ENCODE measurements around the gene TEX12. TPM values are rescaled to one million over a fixed set of nuclear protein-coding genes. Genes with fewer than 3 reads are reported as not detected.
A peak's percentile ranks its signal among the peaks of the same experiment; 100 is the strongest.
"Not testable (repeated sequence)": the region's sequence is repeated elsewhere in the genome, so short reads cannot be mapped to it uniquely, and the experiment has no call there.

TEX12 gene
- total RNA-seq, 1 experiment from 2014 or later = not detected

DNA sequence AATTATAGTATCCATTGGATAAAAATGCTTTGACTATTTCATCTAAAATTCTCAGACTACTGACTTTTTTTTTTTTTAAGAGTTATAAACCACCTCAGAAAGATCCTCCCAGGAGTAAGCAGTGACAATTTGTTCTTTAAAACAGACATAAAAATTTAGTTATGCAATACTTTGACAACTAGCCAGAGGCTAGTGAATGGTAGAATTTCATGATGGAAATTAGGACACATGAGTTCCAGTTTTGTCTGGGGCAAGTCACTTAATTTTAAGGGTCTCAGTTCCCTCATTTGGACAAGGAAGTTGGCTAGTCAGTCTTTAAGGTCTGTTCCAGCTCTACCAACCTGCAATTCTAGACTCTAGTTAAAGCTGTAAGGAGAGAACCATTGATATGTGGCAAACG, 6.2 kb upstream of the TEX12 start:
- no peak for DNase-seq
- Histone ChIP-seq H3K4me3 (peak overlapping the region; percentile 48), H3K36me3 (peaks cover 35% of the 10 kb centered on the region), H3K9me3 (no peaks in the 10 kb centered on the region), H3K27me3 (no peaks in the 10 kb centered on the region)

DNA sequence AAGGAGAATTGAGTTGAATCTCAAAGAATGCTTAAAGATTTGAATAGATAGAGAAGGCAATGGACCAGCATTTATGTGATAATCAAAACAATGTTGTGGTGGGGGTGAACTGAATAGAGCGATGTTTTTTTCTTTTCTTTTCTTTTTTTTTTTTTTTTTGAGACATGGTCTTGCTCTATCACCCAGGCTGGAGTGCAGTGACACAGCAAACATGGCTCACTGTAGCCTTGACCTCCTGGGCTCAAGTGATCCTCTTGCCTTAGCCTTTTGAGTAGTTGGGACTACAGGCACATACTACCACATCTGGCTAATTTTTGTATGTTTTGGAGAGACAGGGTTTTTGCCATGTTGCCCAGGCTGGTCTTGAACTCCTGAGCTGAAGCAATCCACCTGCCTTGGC, 5.0 kb upstream of the TEX12 start:
- Histone ChIP-seq H3K36me3 (peaks cover 33% of the 10 kb centered on the region), H3K4me3 (peak overlapping the region; percentile 48)
- not testable (repeated sequence) for DNase-seq, H3K27me3 ChIP-seq, H3K9me3 ChIP-seq

DNA sequence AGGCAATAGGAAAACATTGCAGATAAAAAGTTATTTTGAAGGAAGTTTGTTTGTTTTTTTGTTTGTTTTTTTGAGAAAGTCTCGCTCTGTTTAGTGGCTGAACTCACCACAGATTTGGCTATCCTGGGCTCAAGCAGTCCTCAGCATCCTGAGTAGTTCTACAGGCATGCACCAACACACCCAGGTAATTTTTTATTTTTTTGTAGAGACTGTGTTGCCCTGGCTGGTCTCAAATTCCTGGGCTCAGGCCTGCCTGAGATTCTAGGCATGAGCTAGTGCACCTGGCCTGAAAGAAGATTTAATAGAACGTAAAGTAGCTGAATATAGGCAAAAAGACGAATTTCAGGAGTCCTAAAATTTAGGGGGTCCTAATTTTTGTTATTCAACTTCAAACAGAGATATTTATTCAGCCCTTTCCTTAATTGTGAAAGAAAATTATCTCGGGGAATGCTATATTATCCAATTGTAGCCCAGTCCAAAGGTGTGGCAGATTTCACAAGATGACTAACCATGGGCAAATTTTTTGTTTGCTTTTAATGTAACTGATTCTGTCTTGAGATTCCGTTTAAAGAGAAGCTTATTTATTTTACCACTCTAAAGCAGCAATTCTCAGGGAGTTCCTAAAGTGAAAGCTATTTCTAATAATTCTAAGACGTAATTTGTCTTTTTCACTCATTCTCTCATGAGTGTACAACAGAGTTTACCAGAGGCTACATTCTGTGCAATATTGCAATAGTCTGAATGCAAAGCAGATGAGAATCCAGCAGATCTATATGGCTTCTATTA, 4.2 kb upstream of the TEX12 start:
- H3K36me3 ChIP-seq = peaks cover 29% of the 10 kb centered on the region
- H3K4me3 ChIP-seq = peak overlapping the region; percentile 48
- no peak for DNase-seq
- H3K27me3 ChIP-seq = no peaks in the 10 kb centered on the region
- H3K9me3 ChIP-seq = no peaks in the 10 kb centered on the region

DNA sequence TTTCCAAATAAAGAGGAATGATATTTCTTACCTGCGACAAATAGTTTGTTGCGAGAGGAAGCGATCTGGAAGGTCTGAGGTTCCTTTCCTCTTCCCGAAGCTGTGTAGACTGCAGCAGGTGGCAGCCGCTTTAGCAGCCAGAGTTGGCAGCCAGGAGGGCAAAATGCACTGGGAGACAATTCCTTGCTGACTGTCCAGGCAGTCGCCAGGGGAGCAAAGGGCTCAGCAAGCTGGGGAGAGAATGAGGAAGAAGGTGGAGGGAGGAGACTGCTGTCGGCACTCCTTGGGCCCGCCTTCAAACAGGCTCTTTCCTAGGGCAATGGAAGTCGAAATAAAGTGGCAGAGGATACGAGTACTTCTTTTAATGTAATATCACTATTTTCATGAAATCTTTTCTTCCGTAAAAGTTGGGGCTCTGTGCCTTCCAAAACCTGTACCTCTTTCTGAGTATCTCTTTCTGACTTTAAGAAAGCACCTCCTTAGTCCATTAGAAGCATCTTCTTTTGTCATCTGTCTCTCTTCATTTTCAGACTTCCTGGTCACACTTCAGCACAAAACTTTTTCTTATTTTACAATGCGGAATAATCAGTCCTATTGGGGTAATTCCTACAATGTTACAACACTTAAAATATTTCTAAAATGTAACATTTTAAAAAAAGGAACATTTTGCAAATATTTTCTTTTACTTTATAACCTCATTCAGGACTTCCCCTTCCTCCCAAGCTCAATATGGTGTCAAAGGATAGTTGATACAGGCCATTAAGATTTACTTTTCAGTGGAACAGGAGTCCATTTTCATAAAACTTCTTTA, 3.1 kb upstream of the TEX12 start, which contains the start of gene IL18:
Gene IL18, minus strand, starts transcription at position 220 of the 811 bp plus-strand sequence. CDS start 9,041 bp downstream, outside the sequence.
- Histone ChIP-seq H3K27me3 (no peaks in the 10 kb centered on the region), H3K9me3 (no peaks in the 10 kb centered on the region), H3K36me3 (peaks cover 21% of the 10 kb centered on the region), H3K4me3 (peak within 1 kb of the TSS; percentile 48)
- peak; percentile 82 for DNase-seq

DNA sequence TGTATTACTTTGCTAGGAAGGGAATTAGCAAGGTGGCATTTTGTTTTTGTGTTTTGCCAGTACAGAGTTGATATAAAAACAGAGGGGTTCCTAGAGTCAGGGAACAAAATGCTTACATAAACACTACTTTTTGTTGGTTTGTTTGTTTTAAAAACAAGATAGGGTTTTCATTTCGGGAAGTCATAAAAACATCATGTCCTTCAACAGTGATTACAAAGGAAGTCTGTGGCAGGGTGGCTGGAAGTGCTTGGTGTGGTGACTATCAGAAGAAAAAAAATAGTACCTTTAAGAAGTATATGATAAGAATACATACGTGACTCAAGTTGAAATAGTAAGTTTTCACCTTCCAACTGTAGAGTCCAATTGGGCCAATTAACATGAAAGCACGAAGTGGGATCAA, 2.1 kb upstream of the TEX12 start:
- H3K27me3 ChIP-seq = no peaks in the 10 kb centered on the region
- DNase-seq = no peak
- H3K9me3 ChIP-seq = no peaks in the 10 kb centered on the region
- no peak overlapping the region for H3K4me3 ChIP-seq
- H3K36me3 ChIP-seq = peaks cover 13% of the 10 kb centered on the region

DNA sequence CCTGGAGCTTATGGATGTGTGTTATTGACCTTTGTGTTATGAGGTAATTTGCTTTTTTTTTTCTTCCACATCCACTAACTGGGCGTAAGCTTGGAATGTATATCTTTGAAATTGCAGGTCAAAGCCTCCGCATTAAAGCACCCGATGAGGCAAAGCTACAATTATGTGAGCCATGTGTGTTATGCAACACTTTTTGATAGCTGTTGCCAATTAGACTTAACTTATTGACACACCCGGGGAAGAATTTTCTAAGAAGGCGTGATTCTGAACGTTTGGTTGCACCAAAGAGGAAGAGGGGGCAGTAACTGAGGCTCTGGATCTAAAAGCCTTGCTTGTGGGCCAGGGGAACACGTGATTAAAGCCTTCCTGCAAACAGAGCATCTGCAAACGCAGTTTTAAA, 610 bp upstream of the TEX12 start:
- Histone ChIP-seq H3K36me3 (peaks cover 9% of the 10 kb centered on the region), H3K27me3 (no peaks in the 10 kb centered on the region), H3K9me3 (no peaks in the 10 kb centered on the region), H3K4me3 (no peak overlapping the region)
- DNase-seq = peak; percentile 65

DNA sequence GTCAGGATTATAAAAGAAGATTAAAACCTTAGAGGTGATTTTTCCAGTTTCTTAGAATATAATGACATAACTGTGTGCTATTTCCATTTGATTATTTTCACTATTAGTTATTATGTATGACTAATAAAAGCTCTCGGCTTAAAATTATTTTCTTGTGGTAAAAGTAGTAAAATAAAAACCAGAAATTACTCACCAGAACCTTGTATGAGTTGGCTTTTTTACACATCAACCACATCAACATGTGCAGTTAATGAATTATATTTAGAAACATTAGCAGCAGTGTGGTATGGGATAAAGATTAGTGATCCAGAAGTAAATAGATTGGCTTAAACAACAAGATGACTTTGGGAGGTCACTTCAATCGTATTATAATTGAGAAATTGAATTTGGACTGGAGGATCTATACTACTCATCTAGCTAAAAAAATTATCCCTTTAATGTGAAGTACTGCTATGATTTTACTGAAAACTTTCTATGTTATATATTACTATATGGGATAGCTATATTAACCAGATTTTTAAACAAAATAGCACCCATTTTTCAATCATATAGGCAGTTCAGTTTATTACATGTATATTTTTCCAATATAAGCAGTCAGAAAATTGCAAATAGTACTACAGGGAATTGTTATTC, 5.3 kb downstream of the TEX12 start:
- DNase-seq = no peak
- H3K27me3 ChIP-seq = no peaks in the 10 kb centered on the region
- H3K9me3 ChIP-seq = no peaks in the 10 kb centered on the region
- H3K4me3 ChIP-seq = no peak overlapping the region
- no peaks in the 10 kb centered on the region for H3K36me3 ChIP-seq

DNA sequence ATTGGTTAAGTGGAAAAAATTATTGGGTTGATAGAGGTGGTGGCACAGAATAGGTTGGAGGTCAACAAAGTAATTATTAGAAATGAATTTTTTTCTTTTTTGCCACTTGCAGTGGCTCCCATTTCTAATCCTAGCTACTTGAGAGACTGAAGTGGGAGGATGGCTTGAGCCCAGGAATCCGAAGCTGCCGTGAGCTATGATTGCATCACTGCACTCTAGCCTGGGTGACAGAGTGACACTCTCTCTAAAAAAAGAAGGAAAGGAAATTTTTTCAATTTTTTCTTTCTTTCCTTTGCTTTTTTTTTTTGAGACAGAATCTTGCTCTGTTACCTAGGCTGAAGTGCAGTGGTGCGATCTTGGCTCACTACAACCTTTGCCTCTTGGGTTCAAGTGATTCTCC, 6.0 kb downstream of the TEX12 start:
- Histone ChIP-seq H3K27me3 (no peaks in the 10 kb centered on the region), H3K9me3 (no peaks in the 10 kb centered on the region), H3K4me3 (no peak overlapping the region), H3K36me3 (no peaks in the 10 kb centered on the region)
- peak; percentile 18 for DNase-seq

DNA sequence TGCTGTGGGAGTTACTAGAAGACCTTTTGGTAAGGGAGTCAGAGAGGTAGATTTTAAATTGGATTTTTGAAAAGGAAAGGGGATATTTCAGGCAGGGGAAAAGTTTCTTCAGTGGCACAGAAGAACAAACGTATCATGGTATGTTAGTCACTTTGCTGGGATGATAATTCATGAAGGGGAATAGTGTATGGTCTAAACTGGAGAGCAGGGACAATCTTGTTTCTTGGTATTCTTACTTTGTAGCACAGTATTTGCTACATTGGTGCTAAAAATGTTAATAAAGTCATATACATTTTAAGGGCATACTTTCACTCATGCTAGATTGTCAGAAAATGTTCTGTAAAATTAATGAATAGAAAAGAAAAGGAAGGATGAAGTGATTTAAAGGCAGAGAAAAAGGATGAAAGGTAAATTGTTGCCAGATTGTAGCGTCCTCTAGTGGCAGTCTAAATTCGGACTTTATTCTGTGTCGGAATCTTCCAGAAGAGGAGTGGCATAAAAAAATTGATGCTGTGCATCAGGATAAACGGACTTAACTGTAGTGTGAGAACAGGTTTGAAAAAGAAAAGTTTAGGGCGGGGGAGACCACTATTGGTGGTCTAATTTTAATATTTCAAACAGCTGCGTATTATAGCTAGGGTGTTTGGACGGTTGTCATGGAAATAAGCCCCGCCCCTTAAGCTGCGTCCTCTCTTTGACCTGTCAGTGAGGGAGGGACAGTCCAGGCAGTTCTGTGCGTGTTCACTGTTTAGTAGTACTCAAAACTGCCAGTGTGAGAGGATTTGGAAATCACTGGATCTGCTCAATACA, 7.8 kb downstream of the TEX12 start, which contains the start of gene BCO2:
Gene BCO2, plus strand, starts transcription at position 724 of the 810 bp plus-strand sequence. CDS start 90 bp downstream, outside the sequence.
- DNase-seq = peak; percentile 55
- H3K4me3 ChIP-seq = peak within 1 kb of the TSS; percentile 17
- no peaks in the 10 kb centered on the region for H3K9me3 ChIP-seq
- H3K27me3 ChIP-seq = no peaks in the 10 kb centered on the region
- no peaks in the 10 kb centered on the region for H3K36me3 ChIP-seq

DNA sequence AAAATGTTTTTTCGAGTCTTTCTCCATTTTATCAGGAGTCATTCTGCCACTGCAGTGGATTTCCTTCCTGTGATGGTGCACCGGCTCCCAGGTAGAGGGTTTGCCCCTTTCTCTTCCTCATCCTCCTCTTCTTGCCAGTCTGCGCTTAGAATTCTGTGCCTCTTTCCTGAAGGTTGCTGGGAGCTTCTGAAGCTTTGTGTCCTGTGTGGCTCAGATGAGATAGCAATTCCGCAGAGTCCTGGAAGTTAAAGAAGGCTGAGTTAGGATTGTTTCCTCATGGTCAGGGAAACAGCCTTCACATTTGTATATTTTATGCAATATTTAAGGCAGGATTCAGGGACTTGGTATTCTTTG, 8.4 kb downstream of the TEX12 start:
- Histone ChIP-seq H3K36me3 (no peaks in the 10 kb centered on the region), H3K4me3 (peak overlapping the region; percentile 17), H3K27me3 (no peaks in the 10 kb centered on the region), H3K9me3 (no peaks in the 10 kb centered on the region)
- no peak for DNase-seq

DNA sequence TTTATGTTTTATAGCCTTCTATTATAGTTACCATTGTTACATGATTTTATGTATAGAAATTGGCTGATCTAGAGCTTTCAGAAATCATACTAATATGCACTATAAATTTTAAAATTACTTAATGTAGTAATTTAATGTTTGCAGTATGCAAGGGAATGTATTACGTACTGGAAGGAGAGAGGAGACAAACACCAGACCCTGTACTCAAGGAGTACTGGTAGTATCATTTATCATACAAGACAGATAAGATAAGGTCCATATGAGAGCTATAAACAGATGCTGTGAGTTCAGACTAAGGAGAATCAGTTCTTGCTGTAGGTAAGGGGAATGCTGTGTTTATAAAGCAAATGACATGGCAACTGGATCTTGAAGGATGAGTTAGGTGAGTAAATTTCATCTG, 8.9 kb downstream of the TEX12 start:
- no peaks in the 10 kb centered on the region for H3K9me3 ChIP-seq
- H3K4me3 ChIP-seq = no peak overlapping the region
- DNase-seq = no peak
- no peaks in the 10 kb centered on the region for H3K36me3 ChIP-seq
- no peaks in the 10 kb centered on the region for H3K27me3 ChIP-seq

DNA sequence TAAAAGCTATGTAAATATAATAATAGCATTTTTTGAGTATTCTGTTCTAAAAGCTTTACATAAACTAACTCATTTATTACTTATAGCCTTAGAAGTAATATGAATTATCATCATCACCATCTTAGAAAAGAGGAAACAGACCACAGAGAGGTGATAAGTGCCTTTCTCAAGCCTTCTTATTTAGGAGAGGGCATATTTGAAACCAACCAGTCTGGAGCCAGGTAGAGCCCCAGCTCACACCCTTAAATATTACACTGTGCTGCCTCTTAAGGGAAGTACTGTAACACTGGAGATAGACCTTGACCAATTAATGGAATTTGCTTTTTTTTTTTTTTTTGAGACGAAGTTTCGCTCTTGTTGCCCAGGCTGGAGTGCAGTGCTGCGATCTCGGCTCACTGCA, 10.4 kb downstream of the TEX12 start:
- no peaks in the 10 kb centered on the region for H3K27me3 ChIP-seq
- no peaks in the 10 kb centered on the region for H3K9me3 ChIP-seq
- no peak overlapping the region for H3K4me3 ChIP-seq
- no peaks in the 10 kb centered on the region for H3K36me3 ChIP-seq
- DNase-seq = no peak

DNA sequence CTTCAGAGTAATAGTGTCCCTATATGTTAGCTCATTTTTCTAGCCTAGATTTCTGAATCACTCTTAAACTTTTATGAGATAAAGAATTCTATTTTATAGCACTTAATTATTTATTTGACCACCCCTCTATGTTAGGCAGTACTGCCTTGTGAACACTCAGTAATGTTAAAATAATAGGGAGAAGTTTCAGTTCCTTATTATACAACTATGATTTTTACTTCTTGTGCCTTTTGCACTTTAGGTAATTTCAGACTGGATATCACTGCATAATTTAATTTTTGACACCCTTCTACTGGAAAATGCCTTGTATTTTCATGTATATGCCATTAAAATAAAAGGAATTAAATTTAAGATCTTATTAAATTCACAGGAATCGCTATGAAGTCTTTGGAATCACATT, 11.3 kb downstream of the TEX12 start:
- Histone ChIP-seq H3K9me3 (no peaks in the 10 kb centered on the region), H3K27me3 (no peaks in the 10 kb centered on the region), H3K4me3 (no peak overlapping the region), H3K36me3 (no peaks in the 10 kb centered on the region)
- DNase-seq = no peak

DNA sequence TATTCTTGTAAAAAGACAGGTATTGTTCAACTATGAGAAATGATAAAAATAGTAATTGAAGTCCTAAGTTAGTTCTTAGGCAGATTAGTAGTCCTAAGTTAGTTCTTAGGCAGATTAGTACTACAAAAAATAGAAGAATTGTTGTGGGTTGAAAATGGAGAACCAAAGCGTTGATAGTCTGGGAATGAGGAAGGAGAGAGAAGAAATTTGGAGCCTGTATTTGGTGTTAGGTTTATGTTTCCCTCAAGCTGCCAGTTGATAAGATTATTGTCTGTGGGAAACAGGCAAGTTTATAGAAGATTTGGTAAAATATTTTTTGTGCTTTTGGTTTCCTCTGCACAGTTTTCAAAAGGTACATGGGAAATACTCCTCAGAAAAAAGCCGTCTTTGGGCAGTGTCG, 11.8 kb downstream of the TEX12 start:
- no peak overlapping the region for H3K4me3 ChIP-seq
- no peaks in the 10 kb centered on the region for H3K27me3 ChIP-seq
- no peaks in the 10 kb centered on the region for H3K9me3 ChIP-seq
- DNase-seq = no peak
- H3K36me3 ChIP-seq = no peaks in the 10 kb centered on the region

DNA sequence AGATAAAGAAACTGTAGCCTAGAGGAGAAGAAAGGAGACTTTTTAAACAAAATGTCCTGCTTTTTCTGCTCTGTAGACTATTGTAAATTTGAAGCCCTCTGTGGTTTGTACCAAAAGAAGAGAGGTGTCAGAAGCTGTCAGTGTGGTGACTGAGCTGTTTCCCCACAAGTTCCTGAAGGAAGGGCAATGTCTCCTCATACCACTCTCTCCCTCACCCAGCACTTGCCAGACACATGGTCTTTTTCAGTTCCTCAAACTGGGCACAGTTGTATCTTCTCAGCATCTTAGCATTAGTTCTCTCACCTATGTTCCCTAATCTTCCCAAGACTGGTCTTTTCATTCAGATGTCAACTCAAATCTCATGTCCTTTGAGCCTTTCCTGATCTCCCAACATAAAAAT, 12.4 kb downstream of the TEX12 start:
- no peak for DNase-seq
- Histone ChIP-seq H3K36me3 (no peaks in the 10 kb centered on the region), H3K4me3 (no peak overlapping the region), H3K9me3 (no peaks in the 10 kb centered on the region), H3K27me3 (no peaks in the 10 kb centered on the region)

DNA sequence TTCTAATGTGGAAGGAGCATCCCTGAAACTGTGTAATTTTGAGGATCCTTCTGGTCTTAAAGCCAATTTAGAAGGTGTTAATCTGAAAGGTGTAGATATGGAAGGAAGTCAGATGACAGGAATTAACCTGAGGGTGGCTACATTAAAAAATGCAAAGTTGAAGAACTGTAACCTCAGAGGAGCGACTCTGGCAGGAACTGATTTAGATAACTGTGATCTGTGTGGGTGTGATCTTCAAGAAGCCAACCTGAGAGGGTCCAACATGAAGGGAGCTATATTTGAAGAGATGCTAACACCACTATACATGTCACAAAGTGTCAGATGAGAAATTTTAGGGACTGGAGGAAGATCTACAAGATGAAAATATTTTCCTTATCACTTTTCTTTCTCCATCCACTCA, 15.7 kb downstream of the TEX12 start:
- Histone ChIP-seq H3K36me3 (no peaks in the 10 kb centered on the region), H3K4me3 (no peak overlapping the region), H3K9me3 (no peaks in the 10 kb centered on the region), H3K27me3 (no peaks in the 10 kb centered on the region)
- DNase-seq = no peak

DNA sequence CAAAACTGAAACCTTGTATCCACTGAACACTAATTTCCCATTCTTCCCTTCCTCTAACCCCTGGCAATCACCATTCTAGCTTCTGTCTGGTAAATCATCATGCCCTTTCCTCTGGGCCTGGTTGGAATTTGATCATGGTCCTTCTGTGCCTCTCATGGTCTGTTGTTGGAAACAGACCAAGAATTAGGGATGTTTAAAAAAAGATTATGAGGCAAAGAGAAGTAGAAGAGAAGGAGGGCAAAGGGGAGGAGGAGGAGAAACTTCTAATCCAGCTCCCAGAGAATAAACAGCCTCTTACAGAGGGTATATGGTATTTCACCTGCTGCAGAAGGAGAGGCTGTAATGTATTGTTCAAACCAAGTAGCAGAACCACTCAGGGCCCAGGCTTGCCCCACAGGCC, 18.7 kb downstream of the TEX12 start:
- H3K9me3 ChIP-seq = no peaks in the 10 kb centered on the region
- DNase-seq = no peak
- no peaks in the 10 kb centered on the region for H3K36me3 ChIP-seq
- no peaks in the 10 kb centered on the region for H3K27me3 ChIP-seq
- H3K4me3 ChIP-seq = no peak overlapping the region

All from MG63 (cell line).